Right ventricle myocardium superior (tissue), 1 donor: ENCODE results near the gene PPIA. TPM values are rescaled to one million over a fixed set of nuclear protein-coding genes. Genes with fewer than 3 reads are reported as not detected.

ENCODE experiments used
- ATAC-seq: fragments of 200-7000 bp; cut with Tn5 transposase; one replicate; pipeline ENCODE4 v1.9.1; 2020; ENCODE audit warnings: mild to moderate bottlenecking; ENCODE audit not compliant: poor library complexity
- DNase-seq: peaks from one replicate; pipeline ENCODE4 v3.0.0-alpha.2; 2020
- intact Hi-C: fragments of 100-400 bp; cut with DNase I; formaldehyde crosslinking; loops from one replicate; pipeline ENCODE4 v1.11.2; 2022
- total RNA-seq: library from RNA; stranded (reverse); fragmentation: NEBNext Ultra II Directional; extraction: Animal tissue kit (Norgen Biotek cat#: 25700); gene quantifications from one replicate; pipeline ENCODE4 v1.2.1, GENCODE V29; 2021
- donor health status: DM: no; HTN: yes; CAD: no; lungs with severe emphysema.

Gene PPIA
- total RNA-seq, 1 donor from 2014 or later, result 471 TPM

DNA sequence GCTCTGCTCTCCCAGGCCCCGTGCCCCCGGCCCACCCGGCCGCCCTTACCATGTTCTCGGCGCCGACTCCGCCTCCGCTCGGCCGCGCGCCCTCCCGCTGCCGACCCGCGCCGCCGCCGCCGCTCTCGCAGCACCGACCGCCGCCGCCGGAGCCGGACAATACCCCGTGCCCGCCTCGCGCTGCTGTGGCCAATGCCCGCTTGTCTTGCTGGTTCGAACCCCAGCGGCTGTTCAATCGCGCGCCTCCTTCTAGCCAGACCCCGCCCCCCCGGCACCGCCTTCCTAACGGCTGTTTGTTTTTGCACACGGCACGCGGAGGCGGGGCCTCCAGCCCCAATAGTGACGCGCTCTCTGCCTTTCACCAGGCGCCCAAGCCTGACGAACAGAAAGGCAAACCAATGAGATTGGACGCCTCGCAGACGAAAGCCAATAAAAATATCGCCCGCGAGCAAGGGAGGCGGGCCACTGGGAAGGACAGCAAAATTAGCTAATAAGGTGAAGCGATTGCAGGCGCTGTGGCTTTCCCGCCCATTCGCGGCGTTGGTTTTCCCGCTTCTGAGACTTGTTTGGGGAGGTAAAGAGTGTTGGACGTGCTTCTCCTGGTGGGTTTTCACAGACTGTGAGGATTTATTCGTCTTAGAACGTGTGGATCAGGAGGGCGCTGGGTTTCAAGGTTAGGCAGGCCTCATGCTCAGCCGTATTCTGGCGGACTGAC, 51.6 kb downstream of the PPIA start, which contains the start of gene H2AZ2:
Gene H2AZ2 (minus strand): TSS at position 168 of the 715 bp plus-strand sequence. CDS start 116 bp downstream, at position 52.
- DNase-seq (peak; percentile 100), ATAC-seq (peak; percentile 94)
- intact Hi-C loops, result loop anchor here (5.0 kb wide), 1 partner anchor 261 kb away; no protein-coding TSS in a partner anchor

DNA sequence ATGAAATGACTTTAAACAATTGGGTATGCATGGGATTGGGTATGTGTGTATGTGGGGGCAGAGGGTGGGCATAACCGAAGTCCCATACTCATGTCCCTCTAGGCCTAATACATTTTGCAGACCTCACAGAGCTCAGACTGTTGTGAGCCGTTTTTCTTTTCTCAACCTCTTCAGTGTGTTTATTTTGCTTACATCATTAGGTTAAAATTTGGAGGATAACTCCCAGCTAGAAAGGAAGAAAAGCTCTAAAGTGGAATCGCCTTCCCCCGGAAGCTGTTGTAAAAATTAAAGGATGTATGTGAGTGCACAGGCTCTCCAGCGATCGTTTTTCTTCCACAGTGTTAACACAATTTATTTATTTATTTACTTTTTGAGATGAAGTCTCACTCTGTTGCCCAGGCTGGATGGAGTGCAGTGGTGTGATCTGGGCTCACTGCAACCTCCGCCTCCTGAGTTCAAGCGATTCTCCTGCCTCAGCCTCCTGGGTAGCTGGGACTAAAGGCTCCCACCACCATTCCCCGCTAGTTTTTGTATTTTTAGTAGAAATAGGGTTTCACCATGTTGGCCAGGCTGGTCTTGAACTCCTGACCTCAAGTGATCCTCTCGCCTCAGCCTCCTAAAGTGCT, 52.9 kb downstream of the PPIA start:
- DNase-seq (no peak), ATAC-seq (no peak)
- intact Hi-C loops, result loop anchor here (5.0 kb wide), 1 partner anchor 262 kb away; no protein-coding TSS in a partner anchor

DNA sequence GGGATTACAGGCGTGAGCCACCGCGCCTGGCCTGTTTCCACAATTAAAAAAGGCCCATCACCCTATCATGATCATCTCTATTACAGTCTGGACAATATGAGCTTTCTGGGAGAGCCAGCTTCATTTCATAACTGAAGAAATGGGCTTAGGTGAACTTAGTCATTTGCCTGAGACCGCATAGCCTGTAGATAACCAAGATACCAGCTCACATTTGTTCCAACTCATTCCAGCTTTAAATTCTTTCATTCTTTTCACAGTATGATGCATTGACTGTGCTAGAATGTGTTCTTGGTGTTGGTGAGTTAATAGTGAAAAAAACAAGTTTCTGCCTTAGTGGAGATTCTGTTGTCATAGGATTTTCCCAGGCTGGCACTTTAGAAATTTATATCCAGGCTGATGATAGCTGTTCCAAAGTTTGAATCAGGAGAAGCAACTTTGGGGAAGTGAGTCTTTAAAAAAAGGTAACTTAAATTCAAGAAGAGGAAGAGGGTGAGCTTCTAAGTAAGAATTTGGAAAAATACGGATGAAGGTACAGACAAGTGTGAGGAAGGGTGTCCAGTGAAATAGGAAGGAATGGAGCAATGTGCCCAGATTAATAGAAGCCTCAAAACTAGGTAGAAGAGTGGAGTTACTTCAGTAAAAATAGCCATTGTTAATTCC, 53.5 kb downstream of the PPIA start:
- ATAC-seq (no peak), DNase-seq (no peak)
- intact Hi-C loops, result loop anchor here (5.0 kb wide), 1 partner anchor 263 kb away; no protein-coding TSS in a partner anchor

DNA sequence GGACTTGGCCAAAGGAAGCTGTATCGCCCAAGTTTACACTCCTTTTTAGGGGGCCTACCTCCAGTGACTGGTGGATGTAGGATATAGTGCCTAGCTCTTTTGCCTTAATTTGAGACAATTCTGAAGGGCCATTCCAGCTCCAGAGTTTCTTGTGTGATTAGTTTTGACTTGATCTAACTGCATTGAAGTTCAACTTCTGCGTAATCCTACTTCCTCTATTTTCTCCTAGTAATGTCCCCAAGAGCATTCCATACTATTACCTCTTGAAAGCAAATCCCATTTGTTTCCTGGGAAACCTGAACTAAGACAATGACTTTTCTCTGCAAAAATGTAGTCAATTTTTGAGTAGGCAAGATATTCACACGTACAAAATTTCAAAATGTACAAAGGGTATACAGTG, 56.1 kb downstream of the PPIA start:
- ATAC-seq (no peak), DNase-seq (no peak)
- intact Hi-C loops, result no loop called here

Other genes with a start within 250 kb of the PPIA start
- 25.4 TPM for gene DDX56, start 222.8 kb upstream of the PPIA start, total RNA-seq
- gene TMED4, start 214.4 kb upstream of the PPIA start, total RNA-seq, result 47.6 TPM
- 664 TPM for gene OGDH, start 190.1 kb upstream of the PPIA start, total RNA-seq
- gene ZMIZ2, start 47.8 kb upstream of the PPIA start, total RNA-seq, result 54.1 TPM
- 257 TPM for gene H2AZ2, start 51.4 kb downstream of the PPIA start, total RNA-seq
- 13.3 TPM for gene PURB, start 88.8 kb downstream of the PPIA start, total RNA-seq
- 0.97 TPM for gene MYO1G, start 182.3 kb downstream of the PPIA start, total RNA-seq
- gene CCM2, start 203.5 kb downstream of the PPIA start, total RNA-seq, result 30.3 TPM